ENCODE measurements around the gene C19orf38. TPM values are rescaled to one million over a fixed set of nuclear protein-coding genes. Genes with fewer than 3 reads are reported as not detected.
A peak's percentile ranks its signal among the peaks of the same experiment; 100 is the strongest.

The C19orf38 gene
- total and polyA plus RNA-seq, 9 of the 15 experiments (the other 6 are each of a cell fraction or from before 2014, with no cell fraction given), result 0.14 to 0.18 TPM; not detected in 7

DNA sequence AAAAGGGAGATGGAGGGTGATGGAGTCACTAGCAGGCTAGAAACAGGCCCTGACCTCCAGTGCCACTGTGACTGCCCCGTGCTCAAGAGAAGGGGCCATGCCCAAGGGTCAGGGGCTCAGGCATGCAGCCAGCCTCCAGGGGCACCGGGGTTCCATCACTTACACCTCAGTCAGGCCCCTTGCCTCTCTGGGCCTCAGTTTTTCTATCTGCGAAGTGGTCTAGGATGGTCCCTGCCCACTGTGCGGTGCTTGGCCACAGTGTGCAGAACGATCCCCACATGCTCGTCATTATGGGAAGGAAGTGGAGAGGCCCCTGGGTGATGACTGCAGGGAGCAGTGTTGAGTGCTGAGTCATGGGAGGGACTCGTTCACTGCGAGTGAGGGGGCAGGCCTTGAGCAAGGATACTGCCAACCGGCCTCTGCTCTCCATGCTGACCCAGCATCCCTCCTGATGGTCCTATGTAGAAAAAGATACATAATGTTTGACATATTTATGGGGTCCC, 35.3 kb upstream of the C19orf38 start (continued):
- TF ChIP-seq SPI1 (IDR thresholded peaks at IDR 0.05; ENCODE audit: borderline replicate concordance, low read depth, low read length) (peak; percentile 84), SIX5 (IDR thresholded peaks at IDR 0.05; ENCODE audit: borderline replicate concordance in 1 of 2, insufficient read depth in 1 of 2, low read depth in 1 of 2, low read length in 2 of 2) (no peak), KDM5B (IDR thresholded peaks at IDR 0.05; ENCODE audit: insufficient replicate concordance, low read depth, low read length) (no peak), E2F3 (CRISPR knock-in tag; IDR thresholded peaks at IDR 0.05) (0 out of 2 replicates have a peak, but pooled peaks have one; percentile 34), KLF1 (tag; IDR thresholded peaks at IDR 0.05) (0 out of 2 replicates have a peak, but pooled peaks have one; percentile 15), SMAD3 (CRISPR knock-in tag; conservative IDR thresholded peaks at IDR 0.05) (peak; percentile 50; the same call in 1 of the 2 replicates), ZNF311 (CRISPR knock-in tag; IDR thresholded peaks at IDR 0.05) (peak; percentile 63; the same call in 1 of the 2 replicates), RCOR1 (IDR thresholded peaks at IDR 0.05; ENCODE audit: borderline replicate concordance in 1 of 2, low read depth in 2 of 2, low read length in 2 of 2) (peak in 1 of 2 experiments; percentile 63; a peak in 2 of 4 replicates), TEAD1 (CRISPR knock-in tag; IDR thresholded peaks at IDR 0.05) (0 out of 4 replicates have a peak, but pooled peaks of 1 of the 2 experiments have one; percentile 13), JUN (IDR thresholded peaks at IDR 0.05; ENCODE audit: borderline replicate concordance, low read depth, low read length) (peak; percentile 60; the same call in 1 of the 2 replicates), JUN (CRISPR knock-in tag; IDR thresholded peaks at IDR 0.05; ENCODE audit: borderline replicate concordance) (no peak), FOXK2 (conservative IDR thresholded peaks at IDR 0.05 in 1 of 2, IDR thresholded peaks at IDR 0.05 in 1 of 2; ENCODE audit: low read depth in 2 of 2) (no peak), ZNF23 (CRISPR knock-in tag; IDR thresholded peaks at IDR 0.05) (no peak), MAZ (CRISPR knock-in tag; conservative IDR thresholded peaks at IDR 0.05 in 1 of 2, IDR thresholded peaks at IDR 0.05 in 1 of 2) (peak; percentile 64 to 68; a peak in 3 of 4 replicates), POLR2B (IDR thresholded peaks at IDR 0.05; ENCODE audit: low read depth, partially characterized antibody) (no peak)
- TF ChIP-seq, protein P1, sequence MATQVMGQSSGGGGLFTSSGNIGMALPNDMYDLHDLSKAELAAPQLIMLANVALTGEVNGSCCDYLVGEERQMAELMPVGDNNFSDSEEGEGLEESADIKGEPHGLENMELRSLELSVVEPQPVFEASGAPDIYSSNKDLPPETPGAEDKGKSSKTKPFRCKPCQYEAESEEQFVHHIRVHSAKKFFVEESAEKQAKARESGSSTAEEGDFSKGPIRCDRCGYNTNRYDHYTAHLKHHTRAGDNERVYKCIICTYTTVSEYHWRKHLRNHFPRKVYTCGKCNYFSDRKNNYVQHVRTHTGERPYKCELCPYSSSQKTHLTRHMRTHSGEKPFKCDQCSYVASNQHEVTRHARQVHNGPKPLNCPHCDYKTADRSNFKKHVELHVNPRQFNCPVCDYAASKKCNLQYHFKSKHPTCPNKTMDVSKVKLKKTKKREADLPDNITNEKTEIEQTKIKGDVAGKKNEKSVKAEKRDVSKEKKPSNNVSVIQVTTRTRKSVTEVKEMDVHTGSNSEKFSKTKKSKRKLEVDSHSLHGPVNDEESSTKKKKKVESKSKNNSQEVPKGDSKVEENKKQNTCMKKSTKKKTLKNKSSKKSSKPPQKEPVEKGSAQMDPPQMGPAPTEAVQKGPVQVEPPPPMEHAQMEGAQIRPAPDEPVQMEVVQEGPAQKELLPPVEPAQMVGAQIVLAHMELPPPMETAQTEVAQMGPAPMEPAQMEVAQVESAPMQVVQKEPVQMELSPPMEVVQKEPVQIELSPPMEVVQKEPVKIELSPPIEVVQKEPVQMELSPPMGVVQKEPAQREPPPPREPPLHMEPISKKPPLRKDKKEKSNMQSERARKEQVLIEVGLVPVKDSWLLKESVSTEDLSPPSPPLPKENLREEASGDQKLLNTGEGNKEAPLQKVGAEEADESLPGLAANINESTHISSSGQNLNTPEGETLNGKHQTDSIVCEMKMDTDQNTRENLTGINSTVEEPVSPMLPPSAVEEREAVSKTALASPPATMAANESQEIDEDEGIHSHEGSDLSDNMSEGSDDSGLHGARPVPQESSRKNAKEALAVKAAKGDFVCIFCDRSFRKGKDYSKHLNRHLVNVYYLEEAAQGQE (IDR thresholded peaks at IDR 0.05; ENCODE audit: borderline replicate concordance), result peak; percentile 27; the same call in 1 of the 2 replicates
- TF ChIP-seq, protein P1 (CRISPR knock-in tag; IDR thresholded peaks at IDR 0.05; ENCODE audit: low read depth), result 0 out of 2 replicates have a peak, but pooled peaks have one; percentile 23
- TF ChIP-seq, protein P2, sequence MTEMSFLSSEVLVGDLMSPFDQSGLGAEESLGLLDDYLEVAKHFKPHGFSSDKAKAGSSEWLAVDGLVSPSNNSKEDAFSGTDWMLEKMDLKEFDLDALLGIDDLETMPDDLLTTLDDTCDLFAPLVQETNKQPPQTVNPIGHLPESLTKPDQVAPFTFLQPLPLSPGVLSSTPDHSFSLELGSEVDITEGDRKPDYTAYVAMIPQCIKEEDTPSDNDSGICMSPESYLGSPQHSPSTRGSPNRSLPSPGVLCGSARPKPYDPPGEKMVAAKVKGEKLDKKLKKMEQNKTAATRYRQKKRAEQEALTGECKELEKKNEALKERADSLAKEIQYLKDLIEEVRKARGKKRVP (CRISPR knock-in tag; IDR thresholded peaks at IDR 0.05), result 0 out of 2 replicates have a peak, but pooled peaks have one; percentile 51

Data from K562 (cell line).